ENCODE data around the gene MSH5.
"Not testable (repeated sequence)": the region's sequence is repeated elsewhere in the genome, so short reads cannot be mapped to it uniquely, and the experiment has no call there.

The MSH5 gene

DNA sequence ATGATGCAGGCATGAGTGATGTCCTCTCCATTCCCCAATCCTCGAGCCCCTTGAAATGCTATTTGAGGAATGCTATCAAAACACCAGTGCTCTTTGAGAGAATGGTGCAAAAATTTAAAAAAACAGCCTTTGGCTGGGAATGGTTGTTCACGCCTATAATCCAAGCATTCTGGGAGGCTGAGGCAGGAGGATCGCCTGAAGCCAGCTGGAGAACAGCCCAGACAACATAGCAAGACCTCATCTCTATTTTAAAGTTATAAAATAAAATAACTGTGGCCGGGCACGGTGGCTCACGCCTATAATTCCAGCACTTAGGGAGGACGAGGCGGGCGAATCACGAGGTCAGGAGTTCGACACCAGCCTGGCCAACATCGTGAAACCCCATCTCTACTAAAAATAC is 60.0 kb downstream of the MSH5 start:
- Histone ChIP-seq H3K9ac (ENCODE audit: low read length) (no peak overlapping the region), H3K79me2 (ENCODE audit: insufficient read depth, low read length) (peaks cover 32% of the 10 kb centered on the region), H2AFZ (ENCODE audit: low read depth, low read length, severe bottlenecking) (no peak overlapping the region), H4K20me1 (ENCODE audit: low read depth, low read length) (no peaks in the 10 kb centered on the region), H3K4me3 (ENCODE audit: insufficient read depth, low read length, poor library complexity, severe bottlenecking) (no peak overlapping the region), H3K27me3 (ENCODE audit: low read length) (no peaks in the 10 kb centered on the region), H3K9me3 (ENCODE audit: insufficient read depth, low read length) (no peaks in the 10 kb centered on the region), H3K36me3 (ENCODE audit: low read length) (0 out of 2 replicates have a peak, but pooled peaks cover 3% of the 10 kb centered on the region), H3K4me2 (ENCODE audit: low read depth, low read length, poor library complexity, severe bottlenecking) (no peak overlapping the region), H3K27ac (ENCODE audit: low read depth, low read length) (no peak overlapping the region), H3F3A (ENCODE audit: insufficient read depth) (peaks cover 28% of the 10 kb centered on the region), H3K9me2 (replicated peaks; ENCODE audit: insufficient read depth, low read length) (no peaks in the 10 kb centered on the region)
- no peak for TF ChIP-seq EZH2phosphoT487 (conservative IDR thresholded peaks at IDR 0.05; ENCODE audit: low read length)
- TF ChIP-seq, protein P1, sequence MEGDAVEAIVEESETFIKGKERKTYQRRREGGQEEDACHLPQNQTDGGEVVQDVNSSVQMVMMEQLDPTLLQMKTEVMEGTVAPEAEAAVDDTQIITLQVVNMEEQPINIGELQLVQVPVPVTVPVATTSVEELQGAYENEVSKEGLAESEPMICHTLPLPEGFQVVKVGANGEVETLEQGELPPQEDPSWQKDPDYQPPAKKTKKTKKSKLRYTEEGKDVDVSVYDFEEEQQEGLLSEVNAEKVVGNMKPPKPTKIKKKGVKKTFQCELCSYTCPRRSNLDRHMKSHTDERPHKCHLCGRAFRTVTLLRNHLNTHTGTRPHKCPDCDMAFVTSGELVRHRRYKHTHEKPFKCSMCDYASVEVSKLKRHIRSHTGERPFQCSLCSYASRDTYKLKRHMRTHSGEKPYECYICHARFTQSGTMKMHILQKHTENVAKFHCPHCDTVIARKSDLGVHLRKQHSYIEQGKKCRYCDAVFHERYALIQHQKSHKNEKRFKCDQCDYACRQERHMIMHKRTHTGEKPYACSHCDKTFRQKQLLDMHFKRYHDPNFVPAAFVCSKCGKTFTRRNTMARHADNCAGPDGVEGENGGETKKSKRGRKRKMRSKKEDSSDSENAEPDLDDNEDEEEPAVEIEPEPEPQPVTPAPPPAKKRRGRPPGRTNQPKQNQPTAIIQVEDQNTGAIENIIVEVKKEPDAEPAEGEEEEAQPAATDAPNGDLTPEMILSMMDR (IDR thresholded peaks at IDR 0.05; ENCODE audit: insufficient read depth, low read length, poor library complexity, severe bottlenecking) = no peak

- H3K4me3 ChIP-seq (ENCODE audit: insufficient read depth, low read length, poor library complexity, severe bottlenecking); H3K9me2 ChIP-seq (replicated peaks; ENCODE audit: insufficient read depth, low read length); H3K36me3 ChIP-seq (ENCODE audit: low read length); H4K20me1 ChIP-seq (ENCODE audit: low read depth, low read length); H3K9ac ChIP-seq (ENCODE audit: low read length); H3K9me3 ChIP-seq (ENCODE audit: insufficient read depth, low read length); H3K4me2 ChIP-seq (ENCODE audit: low read depth, low read length, poor library complexity, severe bottlenecking); H3K27ac ChIP-seq (ENCODE audit: low read depth, low read length); H3K27me3 ChIP-seq (ENCODE audit: low read length); H2AFZ ChIP-seq (ENCODE audit: low read depth, low read length, severe bottlenecking): not testable (repeated sequence)
- H3F3A ChIP-seq (ENCODE audit: insufficient read depth) = peaks cover 28% of the 10 kb centered on the region
- peaks cover 39% of the 10 kb centered on the region for H3K79me2 ChIP-seq (ENCODE audit: insufficient read depth, low read length)
Measured at GRCh38 chr6:31801031-31801927, 61.5 kb downstream of the MSH5 start.

DNA sequence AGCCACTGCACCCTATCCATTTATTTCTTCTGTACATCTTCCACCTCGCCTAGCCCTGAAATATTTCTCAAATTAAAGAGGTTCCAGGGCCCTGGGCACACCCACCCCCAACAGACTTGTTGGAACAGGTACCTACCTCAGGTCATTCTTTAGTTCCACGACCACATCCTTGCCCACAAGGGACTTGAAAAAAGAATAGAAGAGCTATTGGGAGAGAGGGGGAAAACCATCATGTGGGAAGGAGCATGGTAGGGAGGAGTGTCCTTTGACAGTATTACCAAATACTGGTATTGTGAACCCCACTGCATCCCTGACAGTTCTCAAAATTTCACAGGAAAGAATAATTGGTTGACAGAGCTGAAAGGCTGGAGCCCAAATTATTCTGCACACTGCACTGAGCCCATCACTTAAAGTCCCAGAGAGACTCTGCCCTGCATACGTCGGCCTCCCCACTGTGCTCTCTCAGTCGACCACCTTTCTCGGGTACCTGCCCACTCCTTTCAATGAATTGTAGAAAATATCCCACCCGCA is 66.2 kb downstream of the MSH5 start:
- Histone ChIP-seq H3K27ac (ENCODE audit: low read depth, low read length) (peak overlapping the region; percentile 69), H3K9ac (ENCODE audit: low read length) (peak overlapping the region; percentile 82), H3F3A (ENCODE audit: insufficient read depth) (peaks cover 14% of the 10 kb centered on the region), H3K27me3 (ENCODE audit: low read length) (no peaks in the 10 kb centered on the region), H3K4me3 (ENCODE audit: insufficient read depth, low read length, poor library complexity, severe bottlenecking) (peak overlapping the region; percentile 79), H2AFZ (ENCODE audit: low read depth, low read length, severe bottlenecking) (peak overlapping the region; percentile 74), H3K36me3 (ENCODE audit: low read length) (0 out of 2 replicates have a peak, but pooled peaks cover 3% of the 10 kb centered on the region), H4K20me1 (ENCODE audit: low read depth, low read length) (no peaks in the 10 kb centered on the region), H3K4me2 (ENCODE audit: low read depth, low read length, poor library complexity, severe bottlenecking) (peak overlapping the region; percentile 80), H3K79me2 (ENCODE audit: insufficient read depth, low read length) (peaks cover 38% of the 10 kb centered on the region), H3K9me2 (replicated peaks; ENCODE audit: insufficient read depth, low read length) (no peaks in the 10 kb centered on the region), H3K9me3 (ENCODE audit: insufficient read depth, low read length) (no peaks in the 10 kb centered on the region)
- TF ChIP-seq EZH2phosphoT487 (conservative IDR thresholded peaks at IDR 0.05; ENCODE audit: low read length) = no peak
- TF ChIP-seq, protein P1 (IDR thresholded peaks at IDR 0.05; ENCODE audit: insufficient read depth, low read length, poor library complexity, severe bottlenecking) = no peak

All from SU-DHL-6 (cell line).